HG03103 (cell line): ENCODE measurements around the gene ADAMTSL3.

Source experiments
- ATAC-seq: cut with Tn5 transposase; IDR thresholded peaks from one replicate; pipeline ENCODE4 v1.9.1; 2021; ENCODE audit warnings: low read depth; ENCODE audit not compliant: unreplicated experiment

Gene ADAMTSL3

DNA sequence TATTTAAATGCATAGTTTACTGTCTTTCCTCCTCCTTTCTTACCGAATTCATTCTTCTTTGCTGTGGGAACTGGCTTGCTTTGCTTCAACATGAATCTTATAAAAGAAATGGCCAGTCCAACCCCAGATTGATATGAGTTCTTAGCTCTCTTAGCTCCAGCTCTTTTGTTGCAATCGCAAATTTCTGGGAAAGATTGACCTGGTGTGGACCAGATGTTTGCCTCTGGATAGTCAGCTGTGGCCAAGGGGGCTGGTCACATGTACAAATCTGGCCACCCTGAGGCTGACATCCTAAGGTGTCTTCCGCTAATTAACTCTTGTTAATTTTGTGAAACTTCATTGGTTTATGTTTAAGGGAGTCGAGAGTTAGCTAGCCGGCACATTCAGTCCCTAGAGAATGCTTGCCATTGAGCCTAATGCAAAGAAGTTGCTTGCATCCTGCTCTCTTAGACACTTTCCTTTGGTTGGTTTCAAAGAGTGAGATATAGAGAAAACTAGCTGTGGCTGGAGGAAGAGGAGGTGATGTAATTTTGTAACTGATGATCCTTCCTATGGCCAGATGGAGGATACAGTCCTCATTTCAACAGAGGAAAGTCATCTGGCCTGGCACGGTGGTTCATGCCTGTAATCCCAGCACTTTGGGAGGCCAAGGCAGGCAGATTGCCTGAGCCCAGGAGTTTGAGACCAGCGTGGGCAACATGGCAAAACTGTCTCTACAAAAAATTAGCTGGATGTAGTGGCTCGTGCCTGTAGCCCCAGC is 162.4 kb downstream of the ADAMTSL3 start:
- no peak for ATAC-seq

DNA sequence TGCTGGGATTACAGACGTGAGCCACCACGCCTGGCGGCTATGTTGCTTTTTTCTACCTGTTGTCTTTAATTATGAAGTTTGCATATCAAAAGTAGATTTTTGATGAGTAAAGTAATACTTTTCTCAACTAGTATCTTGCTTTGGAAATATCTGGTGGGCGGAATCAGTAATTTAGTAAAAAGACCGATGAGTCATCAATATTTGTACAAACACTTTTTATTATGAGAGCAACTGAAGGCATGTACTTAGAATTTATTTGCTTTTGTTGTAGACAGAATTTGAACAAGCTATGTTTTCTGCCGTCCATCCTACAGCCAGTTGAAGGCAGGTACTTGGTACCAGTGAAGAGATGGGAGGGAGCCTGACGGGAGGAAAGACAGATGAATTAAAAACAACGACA is 164.7 kb downstream of the ADAMTSL3 start:
- ATAC-seq, result no peak

DNA sequence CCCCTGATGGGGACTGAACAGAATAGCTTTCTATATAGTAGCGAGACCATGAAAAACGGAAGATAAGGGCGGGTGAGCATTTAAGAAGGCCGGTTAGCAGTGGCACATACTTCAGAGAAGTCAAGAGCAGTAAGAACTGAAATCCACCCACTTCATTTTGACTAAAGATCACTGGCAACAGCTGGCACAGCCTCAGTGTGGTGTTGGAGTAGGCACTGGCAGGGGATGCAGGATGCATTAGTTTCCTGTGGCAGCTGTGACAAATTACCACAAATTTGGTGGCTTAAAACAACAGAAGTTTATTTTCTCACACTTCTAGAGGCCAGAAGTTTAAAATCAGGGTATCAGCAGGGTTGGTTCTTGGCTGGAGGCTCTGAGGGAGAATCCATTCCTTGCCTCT is 176.5 kb downstream of the ADAMTSL3 start:
- no peak for ATAC-seq

DNA sequence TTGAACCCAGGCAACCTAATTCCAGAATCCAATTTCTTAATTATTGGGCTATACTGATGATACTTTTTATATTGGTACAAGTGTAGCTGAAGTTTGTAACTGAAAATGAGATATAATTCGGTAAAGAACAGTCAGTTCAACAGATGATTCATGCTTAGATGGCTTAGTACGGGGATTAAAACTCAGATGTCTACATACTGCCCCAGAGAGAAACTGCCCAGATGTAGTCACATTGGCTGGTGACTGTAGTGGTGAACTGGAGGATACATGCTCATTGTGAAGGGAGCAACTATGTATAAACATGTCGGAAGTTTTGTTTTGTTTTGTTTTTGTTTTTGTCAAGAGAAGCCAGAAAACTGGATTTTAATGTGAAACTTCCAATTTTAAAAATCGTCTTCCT is 179.6 kb downstream of the ADAMTSL3 start:
- ATAC-seq, result no peak

DNA sequence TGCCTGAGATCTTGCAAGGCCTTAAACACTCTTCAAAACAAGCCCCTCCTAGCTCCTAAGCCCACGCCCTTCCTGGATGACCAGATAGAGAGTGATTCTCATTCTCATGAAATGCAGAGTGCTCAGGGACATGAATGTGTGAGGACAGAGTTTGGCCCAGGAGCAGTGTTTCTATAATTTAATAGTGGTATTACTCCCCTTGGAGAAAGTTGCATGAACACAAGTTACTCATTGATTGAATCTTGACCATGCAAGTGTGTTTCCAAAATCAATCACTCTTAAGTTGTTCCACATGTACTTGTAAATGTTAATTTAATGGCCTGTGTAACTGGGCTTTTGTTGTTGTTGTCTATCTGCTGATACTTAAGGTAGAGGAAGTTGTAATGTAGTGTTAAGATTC is 181.6 kb downstream of the ADAMTSL3 start:
- ATAC-seq, result no peak

DNA sequence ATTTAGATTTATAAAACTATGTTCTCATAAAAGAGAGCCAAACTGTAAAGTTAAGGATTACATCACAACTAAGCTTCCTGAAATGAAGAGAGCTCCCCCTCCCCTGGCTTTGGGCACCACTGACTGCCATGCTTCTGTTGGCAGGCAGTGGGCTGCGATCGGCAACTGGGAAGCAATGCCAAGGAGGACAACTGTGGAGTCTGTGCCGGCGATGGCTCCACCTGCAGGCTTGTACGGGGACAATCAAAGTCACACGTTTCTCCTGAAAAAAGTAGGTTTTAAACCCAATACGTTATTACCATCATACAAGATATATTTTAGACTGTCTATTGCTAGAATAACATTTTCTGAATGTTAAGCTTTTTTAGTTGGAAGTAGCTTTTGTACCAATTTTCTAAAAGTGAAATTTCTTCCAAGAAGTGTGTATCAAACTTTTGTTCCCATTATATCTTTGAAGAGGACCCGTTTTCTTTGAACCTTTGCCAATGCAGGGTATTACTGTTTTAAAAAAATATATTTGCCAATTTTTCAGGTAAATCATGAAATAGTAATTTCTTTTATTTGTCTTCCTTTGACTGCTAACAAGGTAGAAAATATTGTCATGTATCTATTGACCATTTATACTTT is 184.1 kb downstream of the ADAMTSL3 start:
- ATAC-seq, result no peak

DNA sequence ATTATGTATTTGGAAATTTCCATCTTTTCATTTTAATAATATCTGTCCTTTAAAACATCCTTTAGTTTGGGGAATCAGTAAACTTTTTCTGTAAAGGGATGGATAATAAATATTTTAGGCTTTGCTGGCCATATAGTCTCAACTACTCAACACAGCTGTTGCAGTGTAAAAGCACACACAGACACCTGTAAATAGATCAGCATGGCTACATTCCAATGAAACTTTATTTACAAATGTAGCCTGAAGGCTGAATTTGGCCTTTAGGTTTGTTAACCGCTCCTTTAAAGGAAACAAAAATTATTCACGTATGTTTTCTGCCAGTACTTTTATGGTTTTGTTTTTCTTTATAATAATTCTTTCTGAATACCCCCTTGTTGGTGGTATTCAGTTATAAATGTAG is 184.8 kb downstream of the ADAMTSL3 start:
- ATAC-seq, result no peak

DNA sequence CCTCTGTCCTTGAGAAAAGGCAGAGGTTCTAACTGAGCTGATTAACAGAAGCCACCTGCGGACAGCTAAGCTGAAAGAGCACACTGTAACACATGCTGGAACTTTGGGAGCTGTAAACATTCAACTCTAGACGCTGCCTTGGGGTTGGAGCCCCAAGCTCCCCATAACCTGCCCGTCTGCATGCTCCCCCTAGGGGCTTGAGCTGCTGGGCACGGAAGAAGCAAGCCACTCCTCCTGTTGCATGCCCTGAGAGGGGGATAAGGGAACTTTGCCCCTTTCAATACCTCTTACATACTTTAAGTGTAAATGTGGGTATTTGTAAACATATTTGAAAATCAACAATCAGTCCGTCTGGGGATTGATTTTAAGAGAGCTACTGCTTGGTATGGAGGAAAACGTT is 188.4 kb downstream of the ADAMTSL3 start:
- ATAC-seq, result no peak

DNA sequence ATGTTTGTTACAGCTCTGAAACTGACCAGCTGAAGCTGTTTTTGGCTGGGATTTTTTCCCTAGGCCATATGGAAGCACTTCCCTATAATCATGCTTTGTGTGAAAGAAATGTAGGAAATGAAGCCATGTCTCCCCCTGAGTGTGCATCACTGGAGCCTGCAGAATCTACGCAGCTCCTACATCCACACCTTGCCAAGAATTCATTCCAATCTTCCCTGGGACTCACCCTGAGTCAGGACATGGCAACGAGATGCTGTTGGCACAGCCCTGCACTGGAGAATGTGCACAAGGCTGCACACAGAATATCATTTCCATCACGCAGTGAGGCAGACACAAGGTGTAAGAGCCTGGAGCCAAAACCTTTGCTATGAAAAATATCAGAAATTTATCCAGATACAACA is 189.5 kb downstream of the ADAMTSL3 start:
- no peak for ATAC-seq

DNA sequence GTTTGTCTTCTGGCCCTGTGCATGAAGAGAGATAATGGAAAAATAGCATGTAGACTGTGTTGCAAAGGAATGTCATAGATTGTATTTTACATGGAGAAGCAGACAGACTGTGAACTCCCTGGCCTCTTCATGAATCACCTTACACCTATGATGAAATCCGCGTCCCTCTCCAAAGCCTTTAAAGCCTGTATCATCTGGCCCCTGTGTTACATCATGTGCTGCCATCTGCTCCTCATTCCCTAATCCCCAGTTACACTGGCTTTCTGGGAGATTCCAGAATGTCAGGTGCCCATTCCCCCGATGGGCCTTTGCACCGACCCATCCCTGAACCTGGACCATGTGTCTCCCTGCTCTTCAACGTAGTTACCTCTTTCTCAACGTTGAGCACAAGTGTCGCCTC is 190.8 kb downstream of the ADAMTSL3 start:
- ATAC-seq, result no peak

DNA sequence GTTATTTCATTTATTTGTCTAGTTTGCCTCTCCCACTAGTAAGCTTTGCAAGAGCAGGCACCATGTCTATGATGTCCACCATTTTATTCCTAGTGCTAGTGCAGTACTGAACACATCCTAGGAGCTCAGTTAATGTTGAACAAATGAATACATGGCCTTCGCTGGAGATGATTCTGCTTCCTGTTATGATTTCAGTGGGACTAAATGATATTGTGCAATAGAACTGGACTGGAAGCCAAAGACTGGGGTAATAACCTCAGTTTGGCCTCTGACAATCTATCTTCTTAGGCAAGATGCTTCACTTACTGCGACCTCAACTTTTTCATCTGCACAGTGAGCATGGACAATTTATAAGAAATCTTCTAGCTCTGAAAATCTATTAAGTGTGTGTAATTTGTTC is 191.3 kb downstream of the ADAMTSL3 start:
- no peak for ATAC-seq

DNA sequence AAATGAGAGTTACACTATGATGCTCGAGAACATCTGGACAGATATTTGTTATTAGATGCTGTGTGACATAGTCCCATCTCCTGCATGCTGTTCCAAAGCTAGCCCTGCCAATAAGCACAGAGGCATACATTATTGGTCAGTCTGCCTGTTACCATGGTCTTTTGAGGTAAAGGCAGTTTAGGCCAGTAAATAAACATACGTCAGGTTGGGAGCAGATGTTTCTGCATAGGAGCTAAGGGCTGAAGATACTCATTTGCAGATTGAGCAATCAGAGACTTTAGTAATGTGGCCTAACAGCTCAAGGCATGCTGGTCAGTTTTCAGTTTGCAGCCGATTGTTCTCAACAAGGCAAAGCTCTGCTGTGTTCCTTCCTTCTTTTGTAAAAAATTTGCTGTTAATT is 192.9 kb downstream of the ADAMTSL3 start:
- ATAC-seq, result no peak

DNA sequence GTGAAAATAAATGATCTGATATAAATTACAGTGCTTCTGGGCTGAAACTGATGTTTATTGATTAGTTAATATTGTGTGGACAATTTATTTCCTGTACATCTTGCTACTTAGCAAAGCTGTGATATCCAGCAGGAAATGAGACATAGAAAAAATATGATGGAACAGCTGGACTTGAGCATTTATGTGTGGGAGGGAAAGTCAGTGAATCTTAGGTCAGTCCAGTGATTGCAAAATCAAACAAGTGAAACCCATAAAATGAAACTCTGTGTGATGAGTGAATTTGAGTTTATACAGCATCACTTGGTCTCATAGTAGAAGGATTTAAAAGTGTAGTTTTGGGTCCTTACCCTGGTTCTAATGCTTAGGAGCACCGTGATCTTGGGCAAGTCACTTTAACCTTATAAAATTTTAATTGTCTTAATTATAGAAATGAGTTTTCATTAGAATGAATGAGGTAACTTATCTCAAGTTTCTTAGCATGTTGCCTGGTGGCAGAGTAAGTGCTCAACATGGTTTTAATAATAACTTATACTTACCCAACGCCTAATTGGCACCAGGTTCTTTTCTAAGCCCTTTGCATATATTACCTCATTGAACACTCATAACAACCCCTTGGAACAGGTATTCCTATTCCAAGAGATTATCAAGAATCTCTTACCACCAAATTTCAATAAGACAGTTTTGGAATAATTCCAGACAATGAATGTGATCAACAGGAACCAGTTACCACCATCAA is 194.6 kb downstream of the ADAMTSL3 start:
- no peak for ATAC-seq

DNA sequence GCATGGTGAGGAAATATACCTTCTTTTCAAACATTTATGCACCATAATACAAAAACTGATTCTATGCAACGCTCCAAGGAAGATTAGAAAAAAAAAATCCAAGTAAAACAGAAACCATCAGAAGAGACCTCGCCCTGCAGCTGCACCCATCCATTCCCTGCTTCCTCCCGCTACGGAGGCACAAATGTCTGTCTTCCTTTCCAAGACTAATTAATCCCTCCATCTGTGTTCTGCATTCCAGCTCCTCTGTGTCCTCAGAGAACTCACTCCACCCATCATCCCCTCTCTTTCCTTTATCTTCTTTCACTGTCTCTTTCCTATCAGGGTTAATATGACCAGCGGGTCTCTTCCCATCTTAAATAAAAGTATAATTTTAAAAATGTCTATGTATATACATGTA is 196.1 kb downstream of the ADAMTSL3 start:
- ATAC-seq, result no peak

DNA sequence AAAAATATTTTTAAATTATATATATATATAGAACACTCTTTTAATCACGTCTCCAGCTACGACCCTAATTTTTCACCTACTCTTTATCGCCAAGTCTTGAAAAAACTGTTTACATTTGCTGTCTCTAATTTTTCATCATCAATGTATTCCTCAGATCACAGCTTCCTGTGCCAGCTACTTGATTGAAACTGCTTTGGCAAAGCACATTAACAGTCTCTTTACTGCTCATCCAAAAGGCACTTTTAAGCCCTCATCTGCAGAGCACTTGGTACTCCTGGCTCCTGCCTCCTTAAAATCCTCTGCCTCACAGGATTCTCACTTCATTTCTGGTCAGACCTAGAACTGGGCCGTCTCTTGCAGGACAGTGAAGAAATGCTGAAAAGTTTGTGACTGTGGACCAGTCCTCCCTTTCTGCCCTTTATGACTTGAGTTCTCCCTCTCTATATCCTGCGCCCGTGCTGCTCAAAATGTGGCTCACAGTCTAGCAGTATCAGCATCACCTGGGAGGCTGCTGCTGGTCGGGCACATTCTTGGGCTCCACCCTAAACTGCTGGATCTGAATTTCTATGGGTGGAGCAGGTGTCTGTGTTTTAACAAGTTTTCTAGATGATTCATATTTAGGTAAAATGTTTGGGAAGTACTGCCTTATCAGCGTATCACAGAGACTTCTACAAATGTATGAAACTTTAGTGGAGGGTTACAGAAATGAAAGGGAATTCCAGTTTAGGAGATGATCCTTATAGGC is 196.8 kb downstream of the ADAMTSL3 start:
- ATAC-seq, result no peak

DNA sequence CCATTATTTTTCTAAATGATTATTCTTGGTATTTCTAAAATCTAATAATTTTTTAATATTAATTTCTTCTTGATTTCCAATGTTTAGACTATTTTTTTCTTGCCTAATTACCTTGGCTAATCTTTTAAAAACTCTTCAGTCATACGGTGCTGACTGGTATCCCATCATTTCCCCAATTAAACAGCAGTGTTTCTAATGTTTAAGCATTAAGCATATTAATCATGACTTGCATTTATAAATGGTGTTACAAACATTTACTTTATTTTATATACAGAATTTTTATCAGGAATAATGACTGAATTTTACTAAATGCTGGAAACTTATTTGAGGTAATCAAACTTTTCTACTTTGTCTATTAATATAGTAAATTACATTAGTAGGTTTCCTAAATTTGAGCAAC is 199.3 kb downstream of the ADAMTSL3 start:
- no peak for ATAC-seq

DNA sequence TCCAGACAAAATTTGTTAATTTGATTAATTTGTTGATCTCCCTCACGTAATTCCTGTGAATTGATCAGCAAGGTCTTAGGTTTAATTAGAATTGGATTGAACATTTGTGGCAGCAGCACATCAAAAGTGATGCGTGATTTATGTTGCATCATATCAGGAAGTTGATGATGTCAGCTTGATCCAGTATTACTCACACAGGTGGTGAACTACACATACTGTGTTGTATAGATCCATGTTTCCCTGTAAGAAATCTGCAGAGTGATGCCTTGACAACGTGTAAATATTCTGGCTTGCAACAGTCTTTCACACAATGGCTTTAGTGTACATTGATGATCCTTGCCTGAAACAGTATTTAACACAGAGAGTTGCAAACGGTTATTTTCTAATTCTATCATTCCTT is 200.4 kb downstream of the ADAMTSL3 start:
- ATAC-seq, result no peak

DNA sequence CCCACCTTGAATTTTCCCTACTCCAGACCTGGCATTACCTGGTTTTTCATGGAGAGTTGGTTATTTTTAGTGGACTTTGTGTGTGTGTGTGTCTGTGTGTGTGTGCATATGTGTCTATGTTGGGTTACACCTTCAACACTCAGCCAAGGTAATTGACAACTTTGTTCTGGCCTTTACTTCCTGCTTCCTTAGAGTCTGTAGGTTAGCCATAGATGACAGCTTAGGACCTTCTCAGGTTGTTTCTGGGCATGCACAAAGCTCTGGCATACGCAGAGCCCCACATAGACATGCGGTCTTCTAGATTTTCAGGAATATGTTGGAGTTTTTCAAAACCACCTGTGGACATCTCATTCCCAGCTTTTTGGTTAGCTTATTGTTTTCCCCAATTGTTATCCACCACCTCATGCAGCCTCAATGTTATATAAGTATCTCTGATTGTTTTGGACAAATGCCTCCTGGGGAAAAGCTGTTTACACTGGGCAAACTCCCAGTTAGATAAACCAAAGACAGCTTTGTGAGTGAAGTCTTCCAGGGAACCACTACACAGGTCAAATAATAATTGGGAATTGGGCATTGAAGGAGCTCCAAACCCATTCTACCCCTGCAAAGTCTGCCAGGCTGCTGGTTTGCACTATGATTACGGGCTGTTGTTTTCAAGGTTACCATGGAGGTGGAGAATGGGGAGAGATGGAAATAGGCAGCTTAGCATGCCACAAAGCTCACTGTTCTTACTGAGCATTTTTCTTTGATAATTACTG is 201.2 kb downstream of the ADAMTSL3 start:
- no peak for ATAC-seq

DNA sequence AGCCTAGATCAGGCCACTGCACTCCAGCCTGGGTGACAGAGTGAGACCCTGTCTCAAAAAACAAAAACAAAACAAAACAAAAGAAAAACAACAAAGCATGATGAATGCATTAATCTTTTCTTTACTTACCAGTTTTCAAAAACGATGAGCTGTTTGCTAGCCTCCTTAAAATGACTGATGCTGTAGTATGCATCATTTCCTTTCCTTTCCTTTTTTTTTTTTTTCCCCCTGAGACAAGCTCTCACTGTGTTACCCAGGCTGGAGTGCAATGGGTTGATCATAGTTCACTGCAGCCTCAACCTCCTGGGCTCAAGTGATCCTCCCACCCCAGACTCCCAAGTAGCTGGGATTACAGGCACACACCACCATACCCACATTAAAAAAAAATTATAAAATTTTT is 202.0 kb downstream of the ADAMTSL3 start:
- ATAC-seq, result no peak

DNA sequence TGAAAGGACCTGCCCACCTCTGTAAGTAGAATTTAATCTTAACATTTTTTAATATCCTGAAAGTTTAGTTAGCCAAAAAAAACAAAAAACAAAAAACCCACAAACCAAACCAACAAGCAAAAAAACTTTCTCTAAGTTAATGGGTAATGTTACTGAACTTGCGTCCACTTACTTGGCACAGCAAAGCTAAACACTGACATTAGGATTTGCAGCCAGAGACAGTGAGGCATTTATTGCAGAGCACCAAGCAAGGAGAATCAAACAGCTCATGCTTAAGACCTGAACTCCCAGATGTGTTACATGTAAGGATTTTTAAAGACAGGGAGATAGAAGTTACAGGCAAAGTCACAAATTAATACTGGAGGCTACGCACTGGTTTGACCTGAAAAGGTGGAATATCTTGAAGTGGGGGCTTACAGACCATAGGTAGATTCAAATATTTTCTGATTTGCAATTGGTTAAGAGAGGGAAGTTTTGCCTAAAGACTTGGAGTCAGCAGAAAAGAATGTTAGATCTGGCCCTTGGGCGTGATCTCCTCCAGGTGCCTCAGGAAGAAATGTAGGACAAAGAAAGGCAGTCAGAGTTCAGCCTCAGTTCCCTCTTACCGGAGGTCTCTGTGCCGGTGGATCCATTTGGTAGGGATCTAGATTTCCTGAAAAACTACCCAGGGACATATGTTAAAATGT is 205.0 kb downstream of the ADAMTSL3 start:
- no peak for ATAC-seq
